ENCODE data around the gene APH1B. TPM values are rescaled to one million over a fixed set of nuclear protein-coding genes. Genes with fewer than 3 reads are reported as not detected.

The APH1B gene
- total and polyA plus RNA-seq, 2 of the 4 experiments (the other 2 are of a cell fraction), result 7.0 to 7.7 TPM

DNA sequence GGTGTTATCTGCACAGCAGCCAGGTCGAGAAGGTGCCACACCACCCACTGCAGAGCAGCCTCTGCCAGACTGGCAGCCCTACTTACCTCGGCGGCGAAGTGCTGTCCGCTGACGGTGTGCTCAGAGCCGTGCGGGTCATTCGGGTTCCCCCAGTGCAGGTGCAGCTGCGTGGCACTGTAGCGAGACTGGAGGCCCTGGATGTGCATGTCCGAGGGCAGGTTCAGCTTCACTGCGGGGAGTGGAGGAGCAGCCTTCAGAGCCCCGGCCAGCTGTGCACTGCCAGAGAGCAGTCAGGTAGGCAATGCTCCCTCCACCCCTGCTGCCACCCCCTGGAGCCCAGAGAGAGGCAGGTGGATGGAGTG, 68.0 kb downstream of the APH1B start:
- no peaks in the 10 kb centered on the region for H3K79me1 ChIP-seq (ENCODE audit: low read depth in 1 of 2, low read length in 2 of 2)
- no peak overlapping the region for H4K5ac ChIP-seq (ENCODE audit: low read depth, low read length)
- in situ Hi-C loops (cut with MboI; ENCODE audit: low sequenced_read_pairs) (no loop called here), dilution Hi-C loops (cut with HindIII; ENCODE audit: low sequenced_read_pairs, unreplicated experiment) (no loop called here), intact Hi-C loops (cut with micrococcal nuclease) (no loop called here)
- no peak overlapping the region for H2AK9ac ChIP-seq (replicated peaks; ENCODE audit: low read depth, low read length, poor library complexity)
- peak overlapping the region; percentile 13; the same call in 1 of the 2 replicates for H2AK5ac ChIP-seq (ENCODE audit: low read depth, low read length)
- ATAC-seq (ENCODE audit: low read depth), result no peak
- no peak overlapping the region for H3K4me3 ChIP-seq (ENCODE audit: insufficient read depth, low read depth, low read length)
- no peak overlapping the region for H2BK15ac ChIP-seq (ENCODE audit: low read depth, low read length)
- TF ChIP-seq CTCF (conservative IDR thresholded peaks at IDR 0.05; ENCODE audit: low read depth, low read length), result no peak
- TF ChIP-seq FOS (IDR thresholded peaks at IDR 0.05; ENCODE audit: low read depth, low read length), result no peak
- no peak for TF ChIP-seq RAD21 (IDR thresholded peaks at IDR 0.05; ENCODE audit: low read length)
- no peak for TF ChIP-seq CHD1 (IDR thresholded peaks at IDR 0.05; ENCODE audit: low read depth, low read length)
- TF ChIP-seq SMC3 (IDR thresholded peaks at IDR 0.05; ENCODE audit: low read depth, low read length), result no peak
- TF ChIP-seq MXI1 (IDR thresholded peaks at IDR 0.05; ENCODE audit: borderline replicate concordance, low read depth, low read length), result no peak
- no peak for TF ChIP-seq RFX5 (IDR thresholded peaks at IDR 0.05; ENCODE audit: low read depth, low read length)
- no peak for TF ChIP-seq POLR2A (IDR thresholded peaks at IDR 0.05; ENCODE audit: low read depth, low read length)
- TF ChIP-seq, protein P1, sequence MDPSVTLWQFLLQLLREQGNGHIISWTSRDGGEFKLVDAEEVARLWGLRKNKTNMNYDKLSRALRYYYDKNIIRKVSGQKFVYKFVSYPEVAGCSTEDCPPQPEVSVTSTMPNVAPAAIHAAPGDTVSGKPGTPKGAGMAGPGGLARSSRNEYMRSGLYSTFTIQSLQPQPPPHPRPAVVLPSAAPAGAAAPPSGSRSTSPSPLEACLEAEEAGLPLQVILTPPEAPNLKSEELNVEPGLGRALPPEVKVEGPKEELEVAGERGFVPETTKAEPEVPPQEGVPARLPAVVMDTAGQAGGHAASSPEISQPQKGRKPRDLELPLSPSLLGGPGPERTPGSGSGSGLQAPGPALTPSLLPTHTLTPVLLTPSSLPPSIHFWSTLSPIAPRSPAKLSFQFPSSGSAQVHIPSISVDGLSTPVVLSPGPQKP (IDR thresholded peaks at IDR 0.05; ENCODE audit: borderline replicate concordance, low read depth, low read length), result no peak
- TF ChIP-seq CEBPB (IDR thresholded peaks at IDR 0.05; ENCODE audit: low read depth, low read length), result no peak
- no peak for TF ChIP-seq RCOR1 (IDR thresholded peaks at IDR 0.05; ENCODE audit: insufficient replicate concordance, low read length)
- TF ChIP-seq NFE2L2 (IDR thresholded peaks at IDR 0.05; ENCODE audit: low read depth, low read length), result no peak
- no peak for TF ChIP-seq MAZ (IDR thresholded peaks at IDR 0.05; ENCODE audit: borderline replicate concordance, low read depth, low read length)
- no peak for TF ChIP-seq MAFK (IDR thresholded peaks at IDR 0.05; ENCODE audit: low read depth, low read length)
- no peak for TF ChIP-seq USF2 (IDR thresholded peaks at IDR 0.05; ENCODE audit: low read depth, low read length)
- TF ChIP-seq BHLHE40 (IDR thresholded peaks at IDR 0.05; ENCODE audit: low read depth, low read length), result no peak
- H3K9ac ChIP-seq (ENCODE audit: low read depth, low read length), result no peak overlapping the region
- H4K20me1 ChIP-seq (ENCODE audit: insufficient read depth, low read length), result no peaks in the 10 kb centered on the region
- H3K4ac ChIP-seq (ENCODE audit: low read depth, low read length), result peak overlapping the region; percentile 24; the same call in 1 of the 2 replicates
- no peaks in the 10 kb centered on the region for H3K36me3 ChIP-seq (ENCODE audit: control insufficient read depth, insufficient read depth, low read length)
- BruUV-seq (replicated peaks), result no TSS peak
- H2BK120ac ChIP-seq (ENCODE audit: low read depth, low read length), result peak overlapping the region; percentile 47; the same call in 1 of the 2 replicates
- no peaks in the 10 kb centered on the region for H3K9me3 ChIP-seq (ENCODE audit: control insufficient read depth, insufficient read depth, low read length)
- no peak overlapping the region for H3K23ac ChIP-seq (ENCODE audit: low read depth, low read length)
- no peak overlapping the region for H3K18ac ChIP-seq (ENCODE audit: low read depth, low read length)
- CTCF ChIA-PET, result interaction anchor here (1.2 kb wide), 1 partner anchor 33 kb away, joined by 5 read pairs; no protein-coding TSS in a partner anchor
- no peak overlapping the region for H3K4me2 ChIP-seq (ENCODE audit: low read depth, low read length)
- POLR2A ChIA-PET (ENCODE audit: unreplicated experiment), result no interaction called here
- no peak overlapping the region for H3K14ac ChIP-seq (replicated peaks; ENCODE audit: low read depth, low read length)
- H3K27me3 ChIP-seq (ENCODE audit: control insufficient read depth, insufficient read depth, low read length), result no peaks in the 10 kb centered on the region
- peak overlapping the region; percentile 24 for H2AFZ ChIP-seq (replicated peaks; ENCODE audit: low read length, poor library complexity)
- 87% methylated on average over 5 of the region's 14 CpGs; no CpG with 5 or more reads in 1 of the 2 experiments for WGBS, 2 experiments (ENCODE audit: extremely low coverage in 2 of 2, insufficient read length in 1 of 2)
- no peak overlapping the region for H3K56ac ChIP-seq (ENCODE audit: extremely low read depth, insufficient read depth, low read length)
- H3K27ac ChIP-seq (ENCODE audit: insufficient read depth, low read length), result no peak overlapping the region
- H3K9me1 ChIP-seq (ENCODE audit: insufficient read depth, low read length), result peaks cover 21% of the 10 kb centered on the region; the same call in 1 of the 2 replicates
- no peak for DNase-seq
- H2BK5ac ChIP-seq (ENCODE audit: low read depth, low read length, poor library complexity, severe bottlenecking), result no peak overlapping the region
- no peak overlapping the region for H4K91ac ChIP-seq (ENCODE audit: insufficient read depth, low read depth, low read length)
- no peak overlapping the region for H4K8ac ChIP-seq (ENCODE audit: low read depth in 2 of 2, low read length in 2 of 2)
- H2BK20ac ChIP-seq (ENCODE audit: low read depth, low read length), result no peak overlapping the region
- peaks cover 35% of the 10 kb centered on the region for H3K4me1 ChIP-seq (ENCODE audit: control insufficient read depth, insufficient read depth, low read length)

Measured in IMR-90 (cell line).